GM12864 (cell line): Measurements from ENCODE around the gene THAP11.
"Not testable (repeated sequence)": the region's sequence is repeated elsewhere in the genome, so short reads cannot be mapped to it uniquely, and the experiment has no call there.

Experiments used
- DNase-seq: peaks from one replicate; pipeline ENCODE4 v3.0.0-alpha.2; 2011; ENCODE audit warnings: low read depth
- H3K4me3 ChIP-seq: 2 replicates; pipeline ENCODE4 v1.5.1; 2011; ENCODE audit warnings: mild to moderate bottlenecking, low read depth, low read length, control low read depth
- TF ChIP-seq, protein P1 (sequence below): IDR thresholded peaks from 2 replicates; pipeline ENCODE4 v1.5.1; 2011; ENCODE audit warnings: low read depth, mild to moderate bottlenecking, moderate library complexity, low read length, control low read depth, inconsistent platforms; ENCODE audit errors: missing control alignments

Gene THAP11

DNA sequence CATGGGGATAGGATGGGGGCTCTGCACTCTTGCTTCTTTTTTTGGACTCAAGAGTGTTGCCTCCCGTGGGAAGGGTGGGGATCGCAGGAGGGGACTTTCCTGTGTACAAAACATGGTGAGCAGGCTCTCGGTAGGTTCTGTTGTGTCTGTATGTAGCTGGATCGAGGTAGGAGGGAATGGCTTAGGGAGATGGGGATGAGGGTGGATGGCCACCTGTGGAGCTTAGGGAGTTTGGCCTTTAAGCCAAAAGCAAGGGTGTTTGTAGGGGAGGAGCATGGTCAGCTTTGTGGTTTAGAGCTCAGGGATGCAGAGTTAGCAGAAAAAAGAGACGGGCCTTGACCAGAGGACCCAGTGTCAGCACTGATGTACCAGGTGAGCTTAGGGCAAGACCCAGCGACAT, 19.8 kb downstream of the THAP11 start:
- no peak for DNase-seq
- no peak overlapping the region for H3K4me3 ChIP-seq
- TF ChIP-seq, protein P1, sequence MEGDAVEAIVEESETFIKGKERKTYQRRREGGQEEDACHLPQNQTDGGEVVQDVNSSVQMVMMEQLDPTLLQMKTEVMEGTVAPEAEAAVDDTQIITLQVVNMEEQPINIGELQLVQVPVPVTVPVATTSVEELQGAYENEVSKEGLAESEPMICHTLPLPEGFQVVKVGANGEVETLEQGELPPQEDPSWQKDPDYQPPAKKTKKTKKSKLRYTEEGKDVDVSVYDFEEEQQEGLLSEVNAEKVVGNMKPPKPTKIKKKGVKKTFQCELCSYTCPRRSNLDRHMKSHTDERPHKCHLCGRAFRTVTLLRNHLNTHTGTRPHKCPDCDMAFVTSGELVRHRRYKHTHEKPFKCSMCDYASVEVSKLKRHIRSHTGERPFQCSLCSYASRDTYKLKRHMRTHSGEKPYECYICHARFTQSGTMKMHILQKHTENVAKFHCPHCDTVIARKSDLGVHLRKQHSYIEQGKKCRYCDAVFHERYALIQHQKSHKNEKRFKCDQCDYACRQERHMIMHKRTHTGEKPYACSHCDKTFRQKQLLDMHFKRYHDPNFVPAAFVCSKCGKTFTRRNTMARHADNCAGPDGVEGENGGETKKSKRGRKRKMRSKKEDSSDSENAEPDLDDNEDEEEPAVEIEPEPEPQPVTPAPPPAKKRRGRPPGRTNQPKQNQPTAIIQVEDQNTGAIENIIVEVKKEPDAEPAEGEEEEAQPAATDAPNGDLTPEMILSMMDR = no peak

- TF ChIP-seq, protein P1 = no peak
- H3K4me3 ChIP-seq = no peak overlapping the region
- DNase-seq = no peak
Observed at GRCh38 chr16:67862623-67863583, 20.8 kb downstream of the THAP11 start.

DNA sequence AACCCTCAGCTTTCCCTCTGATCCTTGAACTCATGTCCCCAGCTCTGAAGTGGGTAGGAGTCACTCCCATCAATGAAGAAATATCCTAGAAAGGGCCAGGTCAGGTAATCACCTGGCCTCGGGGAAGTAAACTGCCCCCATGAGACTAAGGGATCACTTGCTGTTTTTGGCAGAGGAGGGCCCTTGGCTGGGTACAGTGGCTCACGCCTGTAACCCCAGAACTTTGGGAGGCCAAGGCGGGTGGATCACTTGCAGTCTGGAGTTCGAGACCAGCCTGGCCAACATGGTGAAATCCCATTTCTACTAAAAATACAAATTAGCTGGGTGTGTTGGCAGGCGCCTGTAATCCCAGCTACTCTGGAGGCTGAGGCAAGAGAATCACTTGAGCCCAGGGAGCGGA, 21.9 kb downstream of the THAP11 start:
- not testable (repeated sequence) for H3K4me3 ChIP-seq, DNase-seq

GRCh38 chr16:67864594-67864993, 22.5 kb downstream of the THAP11 start:
- no peak for DNase-seq
- TF ChIP-seq, protein P1 = no peak
- H3K4me3 ChIP-seq = no peak overlapping the region

DNA sequence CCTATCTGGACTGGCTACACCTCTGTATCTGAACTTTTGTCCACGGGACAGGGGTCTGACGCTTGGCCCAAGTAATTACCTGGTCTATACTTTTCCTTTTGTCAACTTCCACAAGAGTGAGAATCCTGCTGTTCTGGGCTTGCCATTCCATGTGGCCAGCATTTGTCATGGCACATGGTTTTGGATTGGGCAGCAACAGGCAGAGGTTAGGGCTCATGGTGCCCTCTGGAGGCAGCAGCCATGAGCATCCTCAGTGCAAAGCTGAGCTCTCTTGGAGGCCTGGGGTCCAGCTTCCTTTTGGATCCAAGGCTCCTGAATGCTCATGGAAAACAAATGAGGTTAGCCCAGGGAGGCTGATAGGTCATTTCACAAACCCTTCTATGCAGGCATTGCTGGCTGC, 23.2 kb downstream of the THAP11 start:
- TF ChIP-seq, protein P1 = peak; percentile 54
- no peak for DNase-seq
- no peak overlapping the region for H3K4me3 ChIP-seq

- no peak for DNase-seq
- TF ChIP-seq, protein P1 = no peak
- H3K4me3 ChIP-seq = no peak overlapping the region
Observed at GRCh38 chr16:67868290-67868689, 26.2 kb downstream of the THAP11 start.

- no peak for DNase-seq
- TF ChIP-seq, protein P1 = no peak
- no peak overlapping the region for H3K4me3 ChIP-seq
Observed at GRCh38 chr16:67869653-67870052, 27.5 kb downstream of the THAP11 start.
